Heart left ventricle (tissue), 13 donors: Measurements from ENCODE around the gene IPO11.

Experiments
- CTCF ChIP-seq, 12 donors: fragments of 200-600 bp; sonication (generic) in 4 of 12; IDR thresholded peaks; one replicate each; pipeline versions ENCODE4 v1.5.0 to v1.8.0; 2018 to 2022; ENCODE audit warnings: antibody characterized with exemption in 12 of 12, mild to moderate bottlenecking in 5 of 12
- POLR2A ChIP-seq, 2 donors: fragments of 450-650 bp; IDR thresholded peaks; one replicate each; pipeline ENCODE4 v1.6.1; 2017; ENCODE audit warnings: antibody characterized with exemption in 2 of 2, mild to moderate bottlenecking in 2 of 2, moderate library complexity in 2 of 2
- donor health status: ischemic (EF 13 %, LVEDD 7.1; RV severe dilation, severe dysfunction).
- donor health status: DM: no; HTN: yes; CAD: no.
- donor health status: DM: no; HTN: no; CAD: no.
- donor health status: ischemic (EF 25% LVEDD 6.9; RV normal size, moderate dysfunction).
- donor health status: ischemic (EF 25% LVEDD 5.7; RV mildly dilated, moderate dysfunction).
- donor health status: ischemic (EF 35%, LVEDD 5.7; RV mildly dilated, moderate dysfunction).
- donor health status: nonischemic (EF 11% LVEDD 7.7; RV severe dilation, severe dysfunction).
- donor health status: DM: yes; HTN: yes; CAD: no.
- donor health status: PGD.
- donor health status: ischemic (EF 29% LVEDD 5.4; RV normal size, mild dysfunction).
- donor health status: nonischemic (EF 23%, LVEDD 6.1; RV moderate dilation, normal function).

DNA sequence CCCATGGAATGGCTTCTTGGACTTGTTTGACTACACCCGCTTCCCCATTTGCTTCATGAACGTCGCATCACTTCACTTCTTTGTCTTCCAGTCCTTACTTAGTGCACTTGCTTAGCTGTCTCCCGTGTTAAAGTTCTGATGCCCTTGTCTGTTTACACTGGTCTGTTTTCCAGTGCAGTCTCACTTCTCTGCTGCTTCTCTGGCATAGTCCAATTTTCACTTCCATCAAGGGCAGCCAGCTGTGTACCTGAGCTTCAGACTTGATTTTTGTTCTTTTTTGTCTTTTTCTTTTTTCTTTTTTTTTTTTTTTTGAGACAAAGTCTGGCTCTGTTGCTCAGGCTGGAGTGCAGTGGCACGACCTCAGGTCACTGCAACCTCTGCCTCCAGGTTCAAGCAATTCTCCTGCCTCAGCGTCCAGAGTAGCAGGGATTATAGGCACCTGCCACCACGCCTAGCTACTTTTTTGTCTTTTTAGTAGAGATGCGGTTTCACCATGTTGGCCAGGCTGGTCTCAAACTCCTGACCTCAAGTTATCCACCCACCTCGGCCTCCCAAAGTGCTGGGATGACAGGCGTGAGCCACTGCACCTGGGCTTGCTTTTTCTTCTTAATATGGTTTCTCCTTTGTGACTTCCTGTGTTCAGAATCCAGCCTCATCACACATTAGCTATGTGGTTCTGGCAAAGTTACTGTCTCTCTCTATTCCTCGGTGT is 241.5 kb downstream of the IPO11 start:
- TF ChIP-seq POLR2A (IDR thresholded peaks at IDR 0.05): no peak
- TF ChIP-seq CTCF (IDR thresholded peaks at IDR 0.05): no peak
